RWPE2 (cell line): ENCODE results near the gene POPDC2.
A peak's percentile ranks its signal among the peaks of the same experiment; 100 is the strongest.

Source experiments
- ATAC-seq: fragments of 200-7000 bp; cut with Tn5 transposase; 3 replicates; pipeline ENCODE4 v1.9.1; 2021; ENCODE audit warnings: low read depth
- DNase-seq: peaks from one replicate; pipeline ENCODE4 v3.0.0-alpha.2; 2020; ENCODE audit warnings: low spot score
- H3K27ac ChIP-seq: fragments of 450-650 bp; 2 replicates; pipeline ENCODE4 v1.5.1; 2017; ENCODE audit warnings: mild to moderate bottlenecking; ENCODE audit not compliant: poor library complexity, severe bottlenecking
- H3K27me3 ChIP-seq: fragments of 250-450 bp; sonication (Bioruptor Pico); 2 replicates; pipeline ENCODE4 v1.5.1; 2021; ENCODE audit warnings: mild to moderate bottlenecking, moderate library complexity; ENCODE audit not compliant: insufficient read depth, poor library complexity, severe bottlenecking
- H3K36me3 ChIP-seq: fragments of 250-450 bp; sonication (Bioruptor Pico); 2 replicates; pipeline ENCODE4 v1.5.1; 2020; ENCODE audit warnings: low read depth, mild to moderate bottlenecking, moderate library complexity
- H3K4me1 ChIP-seq: fragments of 250-450 bp; sonication (Bioruptor Pico); 2 replicates; pipeline ENCODE4 v1.5.1; 2021; ENCODE audit warnings: mild to moderate bottlenecking, moderate library complexity; ENCODE audit not compliant: insufficient read depth, poor library complexity, severe bottlenecking
- H3K4me3 ChIP-seq: fragments of 250-450 bp; sonication (Bioruptor Pico); 2 replicates; pipeline ENCODE4 v1.5.1; 2021; ENCODE audit warnings: mild to moderate bottlenecking, moderate library complexity; ENCODE audit not compliant: severe bottlenecking
- H3K9me3 ChIP-seq: fragments of 250-450 bp; sonication (Bioruptor Pico); 2 replicates; pipeline ENCODE4 v1.5.1; 2021; ENCODE audit warnings: mild to moderate bottlenecking, moderate library complexity; ENCODE audit not compliant: severe bottlenecking
- CTCF ChIP-seq: fragments of 450-650 bp; IDR thresholded peaks from one replicate; pipeline ENCODE4 v1.5.1; 2017; ENCODE audit warnings: mild to moderate bottlenecking, moderate library complexity; ENCODE audit not compliant: poor library complexity, severe bottlenecking

Gene POPDC2

GRCh38 chr3:119645813-119646212, 14.6 kb downstream of the POPDC2 start:
- Histone ChIP-seq H3K36me3 (no peaks in the 10 kb centered on the region), H3K4me3 (no peak overlapping the region), H3K4me1 (peaks cover 11% of the 10 kb centered on the region), H3K27ac (no peak overlapping the region), H3K27me3 (no peaks in the 10 kb centered on the region), H3K9me3 (no peaks in the 10 kb centered on the region)
- ATAC-seq, result no peak
- TF ChIP-seq CTCF, result no peak
- no peak for DNase-seq

- Histone ChIP-seq H3K4me3 (no peak overlapping the region), H3K4me1 (peaks cover 11% of the 10 kb centered on the region), H3K27ac (no peak overlapping the region), H3K9me3 (no peaks in the 10 kb centered on the region), H3K36me3 (no peaks in the 10 kb centered on the region), H3K27me3 (no peaks in the 10 kb centered on the region)
- no peak for ATAC-seq
- no peak for DNase-seq
- TF ChIP-seq CTCF, result no peak
Observed at GRCh38 chr3:119644481-119644880, 15.9 kb downstream of the POPDC2 start.

GRCh38 chr3:119643528-119643927, 16.9 kb downstream of the POPDC2 start:
- Histone ChIP-seq H3K36me3 (no peaks in the 10 kb centered on the region), H3K27me3 (no peaks in the 10 kb centered on the region), H3K27ac (no peak overlapping the region), H3K4me1 (peaks cover 19% of the 10 kb centered on the region), H3K9me3 (no peaks in the 10 kb centered on the region), H3K4me3 (no peak overlapping the region)
- no peak for TF ChIP-seq CTCF
- DNase-seq, result no peak
- ATAC-seq, result peak; percentile 97

- no peak overlapping the region for H3K27ac ChIP-seq
- no peaks in the 10 kb centered on the region for H3K9me3 ChIP-seq
- H3K27me3 ChIP-seq, result no peaks in the 10 kb centered on the region
- peaks cover 26% of the 10 kb centered on the region for H3K4me1 ChIP-seq
- no peak for DNase-seq
- TF ChIP-seq CTCF, result no peak
- no peak for ATAC-seq
- no peak overlapping the region for H3K4me3 ChIP-seq
- H3K36me3 ChIP-seq, result no peaks in the 10 kb centered on the region
Observed at GRCh38 chr3:119642746-119643473, 17.5 kb downstream of the POPDC2 start.

GRCh38 chr3:119641416-119641815, 19.0 kb downstream of the POPDC2 start:
- no peak for TF ChIP-seq CTCF
- no peaks in the 10 kb centered on the region for H3K9me3 ChIP-seq

More at GRCh38 chr3:119641416-119641815, 19.0 kb downstream of the POPDC2 start:
- no peak overlapping the region for H3K27ac ChIP-seq
- no peaks in the 10 kb centered on the region for H3K27me3 ChIP-seq
- no peak overlapping the region for H3K4me3 ChIP-seq
- H3K36me3 ChIP-seq, result no peaks in the 10 kb centered on the region
- peaks cover 30% of the 10 kb centered on the region for H3K4me1 ChIP-seq
- no peak for DNase-seq
- ATAC-seq, result no peak
